Measurements from ENCODE around the gene FARP2. TPM values are rescaled to one million over a fixed set of nuclear protein-coding genes. Genes with fewer than 3 reads are reported as not detected.

FARP2 gene
- total and polyA plus RNA-seq, 2 of the 13 experiments (the other 11 are each of a cell fraction or from before 2014, with no cell fraction given) = 28.0 to 45.4 TPM

GRCh38 chr2:241355983-241356870, at the start of gene FARP2 (continued):
- TF ChIP-seq CCAR2 (optimal IDR thresholded peaks at IDR 0.05; ENCODE audit: low read depth, low read length) (no peak), THAP9 (CRISPR knock-in tag; IDR thresholded peaks at IDR 0.05; ENCODE audit: borderline replicate concordance) (no peak; the same call in 1 of the 2 replicates), BORCS8-MEF2B (CRISPR knock-in tag; IDR thresholded peaks at IDR 0.05) (peak; percentile 62; the same call in 1 of the 2 replicates), CBFB (CRISPR knock-in tag; IDR thresholded peaks at IDR 0.05) (0 out of 2 replicates have a peak, but pooled peaks have one; percentile 49), NR3C1 (CRISPR knock-in tag; IDR thresholded peaks at IDR 0.05) (no peak), ZNF33A (CRISPR knock-in tag; IDR thresholded peaks at IDR 0.05; ENCODE audit: borderline replicate concordance) (no peak), ZFYVE20 (CRISPR knock-in tag; IDR thresholded peaks at IDR 0.05; ENCODE audit: borderline replicate concordance, low read depth) (peak; percentile 74; the same call in 1 of the 2 replicates), ZBTB3 (CRISPR knock-in tag; IDR thresholded peaks at IDR 0.05; ENCODE audit: borderline replicate concordance, low read depth) (no peak), GATAD1 (CRISPR knock-in tag; IDR thresholded peaks at IDR 0.05) (0 out of 2 replicates have a peak, but pooled peaks have one; percentile 4), RNF219 (CRISPR knock-in tag; IDR thresholded peaks at IDR 0.05) (no peak), NFYC (CRISPR knock-in tag; IDR thresholded peaks at IDR 0.05) (peak; percentile 80), ESRRA (CRISPR knock-in tag; IDR thresholded peaks at IDR 0.05; ENCODE audit: low read depth) (0 out of 2 replicates have a peak, but pooled peaks have one; percentile 54), ZNF576 (CRISPR knock-in tag; IDR thresholded peaks at IDR 0.05) (no peak), FUBP1 (CRISPR knock-in tag; IDR thresholded peaks at IDR 0.05; ENCODE audit: borderline replicate concordance) (no peak), SOX5 (CRISPR knock-in tag; IDR thresholded peaks at IDR 0.05; ENCODE audit: borderline replicate concordance) (no peak; the same call in 1 of the 2 replicates), ZNF598 (CRISPR knock-in tag; IDR thresholded peaks at IDR 0.05; ENCODE audit: borderline replicate concordance) (0 out of 2 replicates have a peak, but pooled peaks have one; percentile 19), GLMP (CRISPR knock-in tag; IDR thresholded peaks at IDR 0.05; ENCODE audit: borderline replicate concordance) (no peak), KDM6A (CRISPR knock-in tag; IDR thresholded peaks at IDR 0.05; ENCODE audit: low read depth) (no peak), ZMYM2 (CRISPR knock-in tag; IDR thresholded peaks at IDR 0.05) (no peak), EEA1 (CRISPR knock-in tag; IDR thresholded peaks at IDR 0.05; ENCODE audit: borderline replicate concordance) (no peak)

Data from HepG2 (cell line).